Activated T-helper 2 cell treated with anti-CD3 and anti-CD28 coated beads, Interferon-gamma antibody, Interleukin-2, Interleukin-4, amounts not matched to agents 10 μg/mL and 5 μg/mL and 100 μg/mL, durations not matched to agents 14 hours and 24 hours and 36 hours (primary cell): ENCODE measurements around the gene TM4SF20. TPM values are rescaled to one million over a fixed set of nuclear protein-coding genes. Genes with fewer than 3 reads are reported as not detected.
A peak's percentile ranks its signal among the peaks of the same experiment; 100 is the strongest.

ENCODE experiments used
- DNase-seq: peaks from one replicate; pipeline ENCODE4 v3.0.0; 2021; ENCODE audit warnings: low spot score
- H3K27ac Mint-ChIP-seq: one replicate; pipeline ENCODE4 v1.8.0; 2021; ENCODE audit warnings: mixed read lengths
- H3K27me3 Mint-ChIP-seq: one replicate; pipeline ENCODE4 v1.8.0; 2021; ENCODE audit warnings: low read depth, mixed read lengths
- H3K36me3 Mint-ChIP-seq: one replicate; pipeline ENCODE4 v1.8.0; 2021; ENCODE audit warnings: low read depth, mixed read lengths
- H3K4me1 Mint-ChIP-seq: one replicate; pipeline ENCODE4 v1.8.0; 2021; ENCODE audit warnings: low read depth, mixed read lengths
- H3K4me3 Mint-ChIP-seq: one replicate; pipeline ENCODE4 v1.8.0; 2021; ENCODE audit warnings: low read depth, mild to moderate bottlenecking, moderate library complexity, mixed read lengths
- H3K9me3 Mint-ChIP-seq: one replicate; pipeline ENCODE4 v1.8.0; 2021; ENCODE audit warnings: mixed read lengths
- intact Hi-C: fragments of 100-400 bp; cut with micrococcal nuclease; formaldehyde crosslinking; loops from one replicate; pipeline ENCODE4 v1.15.1; 2023
- total RNA-seq: library from RNA; stranded (reverse); gene quantifications from 2 replicates; pipeline ENCODE4 v1.2.3, GENCODE V29; 2022

TM4SF20 gene
- total RNA-seq, 1 donor from 2014 or later, result not detected

GRCh38 chr2:227347117-227347516 is 32.0 kb downstream of the TM4SF20 start:
- no peaks in the 10 kb centered on the region for H3K9me3 Mint-ChIP-seq
- peaks cover 5% of the 10 kb centered on the region for H3K4me1 Mint-ChIP-seq
- no peak overlapping the region for H3K27ac Mint-ChIP-seq
- H3K27me3 Mint-ChIP-seq, result no peaks in the 10 kb centered on the region
- H3K4me3 Mint-ChIP-seq, result no peak overlapping the region
- DNase-seq, result no peak
- intact Hi-C loops, result no loop called here
- H3K36me3 Mint-ChIP-seq, result peaks cover 36% of the 10 kb centered on the region

DNA sequence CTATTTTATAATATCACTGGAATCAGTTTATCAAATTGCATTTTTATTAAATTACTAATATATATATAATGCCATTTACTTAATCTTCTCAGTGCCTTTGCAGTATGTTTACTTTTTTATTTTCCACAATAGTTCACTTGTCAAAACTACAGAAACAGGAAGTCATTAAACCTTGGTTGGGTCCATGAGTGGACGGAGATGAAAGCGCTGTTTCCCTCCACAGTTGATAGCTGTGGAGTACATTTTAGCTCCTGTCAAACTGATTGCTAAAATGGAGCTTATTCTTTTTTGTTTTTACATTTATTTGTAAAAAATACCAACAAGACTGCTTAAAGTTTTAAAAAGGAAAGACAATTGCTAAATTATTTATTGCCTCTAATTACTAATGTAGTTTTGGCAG is 34.9 kb downstream of the TM4SF20 start:
- H3K4me1 Mint-ChIP-seq, result no peaks in the 10 kb centered on the region
- H3K36me3 Mint-ChIP-seq, result peaks cover 36% of the 10 kb centered on the region
- H3K4me3 Mint-ChIP-seq, result no peak overlapping the region
- intact Hi-C loops, result no loop called here
- no peak overlapping the region for H3K27ac Mint-ChIP-seq
- no peak for DNase-seq
- H3K9me3 Mint-ChIP-seq, result no peaks in the 10 kb centered on the region
- no peaks in the 10 kb centered on the region for H3K27me3 Mint-ChIP-seq

DNA sequence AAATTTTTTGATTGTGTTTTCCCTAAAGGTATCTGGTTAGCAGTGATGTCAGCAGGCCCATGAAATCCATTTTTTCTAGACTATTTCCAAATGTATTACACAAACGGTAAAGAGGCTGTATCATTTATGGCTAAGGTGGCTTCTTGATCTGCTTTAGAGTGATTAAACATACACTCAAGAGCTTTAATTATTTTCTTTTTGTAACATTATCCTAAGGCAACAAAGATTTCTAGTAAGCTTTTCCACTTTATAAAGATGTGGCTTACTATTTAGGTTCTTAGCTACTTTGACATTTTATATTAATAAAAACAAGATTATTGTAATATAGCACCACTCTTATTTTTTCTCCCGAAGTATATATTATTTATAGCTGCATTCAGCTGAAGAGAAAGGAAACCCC is 37.6 kb downstream of the TM4SF20 start:
- no peak overlapping the region for H3K27ac Mint-ChIP-seq
- H3K36me3 Mint-ChIP-seq, result peaks cover 34% of the 10 kb centered on the region
- H3K27me3 Mint-ChIP-seq, result no peaks in the 10 kb centered on the region
- H3K4me1 Mint-ChIP-seq, result no peaks in the 10 kb centered on the region
- H3K4me3 Mint-ChIP-seq, result no peak overlapping the region
- intact Hi-C loops, result no loop called here
- no peak for DNase-seq
- H3K9me3 Mint-ChIP-seq, result no peaks in the 10 kb centered on the region

DNA sequence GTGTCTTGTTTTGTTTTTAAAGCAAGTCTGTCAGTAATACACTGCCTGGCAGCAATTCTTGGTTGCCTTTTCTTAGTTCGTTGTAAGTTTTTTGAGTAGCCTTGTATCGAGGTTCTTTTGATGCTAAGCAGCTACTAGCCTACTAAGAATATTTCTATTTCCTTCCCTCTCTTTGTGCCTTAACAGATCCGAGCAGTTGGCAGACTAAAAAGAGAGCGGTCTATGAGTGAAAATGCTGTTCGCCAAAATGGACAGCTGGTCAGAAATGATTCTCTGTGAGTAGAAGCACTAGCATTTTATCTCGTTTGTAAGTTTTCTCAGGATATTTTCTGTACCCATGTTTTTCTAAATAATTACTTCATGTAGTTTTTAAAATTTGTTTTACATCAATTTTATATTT is 39.0 kb downstream of the TM4SF20 start:
- Mint-ChIP-seq H3K36me3 (peaks cover 41% of the 10 kb centered on the region), H3K27ac (no peak overlapping the region), H3K9me3 (no peaks in the 10 kb centered on the region), H3K27me3 (no peaks in the 10 kb centered on the region), H3K4me1 (peaks cover 14% of the 10 kb centered on the region), H3K4me3 (no peak overlapping the region)
- DNase-seq, result no peak
- intact Hi-C loops, result no loop called here

DNA sequence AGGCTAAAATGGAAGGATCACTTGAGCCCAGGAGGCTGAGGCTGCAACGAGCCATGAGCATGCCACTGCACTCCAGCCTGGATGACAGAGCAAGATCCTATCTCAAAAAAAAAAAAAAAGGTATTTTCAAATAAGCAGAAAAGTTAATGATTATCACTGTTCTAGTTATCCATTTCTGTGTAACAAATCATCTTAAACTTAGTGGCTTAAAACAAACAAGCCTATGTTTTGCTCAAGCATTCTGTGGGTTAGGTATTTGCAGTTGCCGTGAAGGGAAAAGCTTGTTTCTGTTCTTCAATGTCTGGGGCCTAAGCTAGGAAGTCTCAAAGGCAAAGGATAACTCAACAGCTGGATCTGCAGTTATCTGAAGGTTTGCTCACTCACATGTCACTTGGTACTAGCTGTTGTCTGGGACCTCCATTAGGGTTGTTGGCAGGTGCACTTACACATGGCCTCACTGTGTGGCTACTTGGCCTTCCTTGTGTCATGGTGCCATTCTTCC is 40.0 kb downstream of the TM4SF20 start:
- no peak for DNase-seq
- no peaks in the 10 kb centered on the region for H3K27me3 Mint-ChIP-seq
- intact Hi-C loops, result no loop called here
- H3K4me1 Mint-ChIP-seq, result peaks cover 22% of the 10 kb centered on the region
- peaks cover 47% of the 10 kb centered on the region for H3K36me3 Mint-ChIP-seq
- H3K9me3 Mint-ChIP-seq, result no peaks in the 10 kb centered on the region
- H3K4me3 Mint-ChIP-seq, result no peak overlapping the region
- H3K27ac Mint-ChIP-seq, result no peak overlapping the region

- intact Hi-C loops, result no loop called here
- Mint-ChIP-seq H3K4me3 (no peak overlapping the region), H3K9me3 (no peaks in the 10 kb centered on the region), H3K27me3 (no peaks in the 10 kb centered on the region), H3K4me1 (peaks cover 24% of the 10 kb centered on the region), H3K27ac (no peak overlapping the region), H3K36me3 (peaks cover 58% of the 10 kb centered on the region)
- no peak for DNase-seq
Measured at GRCh38 chr2:227337442-227337841, 41.7 kb downstream of the TM4SF20 start.

DNA sequence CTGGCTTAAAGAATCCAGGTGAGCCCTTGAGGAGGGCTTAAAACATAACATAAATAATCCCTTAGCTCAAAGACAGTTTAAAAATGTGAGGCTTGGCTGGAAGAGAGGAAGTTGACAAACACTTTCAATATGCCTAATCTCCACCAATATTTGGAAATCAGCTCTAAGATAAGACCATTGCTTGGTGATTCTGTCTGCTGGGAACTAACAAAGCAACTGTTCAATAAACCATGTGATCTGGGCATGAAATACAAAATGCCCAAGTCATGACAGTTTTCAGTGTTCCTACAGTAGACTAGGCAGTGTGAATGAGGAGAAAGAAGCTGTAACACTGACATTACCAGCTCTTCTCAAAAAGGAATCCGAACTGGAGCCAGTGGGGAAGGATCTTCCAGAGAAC is 43.4 kb downstream of the TM4SF20 start:
- no peak for DNase-seq
- Mint-ChIP-seq H3K27me3 (no peaks in the 10 kb centered on the region), H3K9me3 (no peaks in the 10 kb centered on the region), H3K4me1 (peaks cover 27% of the 10 kb centered on the region), H3K4me3 (no peak overlapping the region), H3K27ac (peak overlapping the region; percentile 72), H3K36me3 (peaks cover 70% of the 10 kb centered on the region)
- intact Hi-C loops, result loop anchor here (1.0 kb wide), 1 partner anchor 10 kb away; the partner anchor contains the start of gene MFF

GRCh38 chr2:227326783-227327182 is 52.3 kb downstream of the TM4SF20 start:
- peaks cover 31% of the 10 kb centered on the region for H3K4me1 Mint-ChIP-seq
- intact Hi-C loops, result no loop called here
- H3K27ac Mint-ChIP-seq, result no peak overlapping the region
- peaks cover 19% of the 10 kb centered on the region for H3K36me3 Mint-ChIP-seq
- H3K9me3 Mint-ChIP-seq, result peaks cover 6% of the 10 kb centered on the region
- DNase-seq, result no peak
- H3K4me3 Mint-ChIP-seq, result peak overlapping the region; percentile 90
- H3K27me3 Mint-ChIP-seq, result peaks cover 5% of the 10 kb centered on the region

- no peak for DNase-seq
- Mint-ChIP-seq H3K4me1 (peaks cover 31% of the 10 kb centered on the region), H3K36me3 (peaks cover 11% of the 10 kb centered on the region), H3K4me3 (peak overlapping the region; percentile 90), H3K27ac (peak overlapping the region; percentile 90), H3K9me3 (peaks cover 7% of the 10 kb centered on the region), H3K27me3 (peaks cover 5% of the 10 kb centered on the region)
- intact Hi-C loops, result loop anchor here (1.0 to 2.0 kb wide), 5 partner anchors 9 to 457 kb away; no protein-coding TSS in a partner anchor
Measured at GRCh38 chr2:227325839-227326195, 53.3 kb downstream of the TM4SF20 start.

GRCh38 chr2:227324995-227325838 is 53.9 kb downstream of the TM4SF20 start, which contains the start of gene MFF:
Gene MFF (plus strand): TSS chr2:227325251. CDS start chr2:227330666, 5,415 bp downstream.
- peaks cover 5% of the 10 kb centered on the region for H3K27me3 Mint-ChIP-seq
- H3K36me3 Mint-ChIP-seq, result peaks cover 7% of the 10 kb centered on the region
- DNase-seq, result peak; percentile 89
- peaks cover 7% of the 10 kb centered on the region for H3K9me3 Mint-ChIP-seq
- intact Hi-C loops, result loop anchor here (1.0 to 2.0 kb wide), 5 partner anchors 10 to 458 kb away; no protein-coding TSS in a partner anchor
- H3K4me1 Mint-ChIP-seq, result peaks cover 31% of the 10 kb centered on the region
- peak within 1 kb of the TSS; percentile 90 for H3K4me3 Mint-ChIP-seq
- peak within 1 kb of the TSS; percentile 90 for H3K27ac Mint-ChIP-seq

DNA sequence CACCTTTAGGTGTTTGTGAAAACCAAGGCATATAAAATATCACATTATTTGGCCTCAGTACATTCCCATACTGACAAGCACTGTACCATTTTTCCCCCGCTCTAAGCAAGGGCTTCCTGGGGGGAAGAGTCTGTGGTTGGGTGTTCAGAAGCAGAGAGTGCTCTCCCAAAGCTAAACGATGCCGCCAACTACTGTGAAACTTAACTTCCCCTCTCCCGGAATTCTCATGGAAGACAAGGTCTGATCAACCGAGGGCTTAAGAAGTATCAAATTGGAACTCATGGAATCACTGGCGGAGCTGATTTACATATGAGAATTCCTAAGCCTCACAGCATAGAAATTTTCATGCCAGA is 54.5 kb downstream of the TM4SF20 start:
- H3K27ac Mint-ChIP-seq, result peak overlapping the region; percentile 77

DNA sequence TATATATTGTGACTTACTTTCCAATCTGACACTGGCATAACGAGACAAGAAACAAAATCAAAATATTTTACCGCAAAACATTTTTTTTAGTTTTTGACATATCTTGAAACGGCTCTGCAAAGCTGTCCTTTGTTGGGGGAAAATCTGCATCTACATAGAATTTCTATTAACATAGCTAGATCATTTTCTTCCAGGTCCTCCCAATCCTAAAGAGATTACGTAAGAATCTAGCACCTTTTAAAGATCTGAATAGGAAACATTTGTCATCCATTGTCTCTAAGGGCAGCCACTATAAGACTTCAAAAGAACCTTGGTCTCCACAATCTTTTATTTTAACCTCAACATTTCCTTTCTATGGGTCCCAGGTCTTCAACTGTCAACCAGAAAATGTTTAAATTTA is 55.3 kb downstream of the TM4SF20 start:
- Mint-ChIP-seq H3K4me3 (no peak overlapping the region), H3K27me3 (peaks cover 5% of the 10 kb centered on the region), H3K9me3 (peaks cover 7% of the 10 kb centered on the region), H3K4me1 (peaks cover 31% of the 10 kb centered on the region), H3K27ac (no peak overlapping the region), H3K36me3 (peaks cover 7% of the 10 kb centered on the region)
- no peak for DNase-seq
- intact Hi-C loops, result loop anchor here (2.0 kb wide), 3 partner anchors 51 to 137 kb away; no protein-coding TSS in a partner anchor

More for the DNA sequence above, 54.5 kb downstream of the TM4SF20 start:
- DNase-seq, result no peak
- Mint-ChIP-seq H3K27me3 (peaks cover 5% of the 10 kb centered on the region), H3K4me1 (peaks cover 31% of the 10 kb centered on the region), H3K9me3 (peaks cover 7% of the 10 kb centered on the region), H3K36me3 (peaks cover 7% of the 10 kb centered on the region), H3K4me3 (peak overlapping the region; percentile 90)
- intact Hi-C loops, result loop anchor here (2.0 kb wide), 3 partner anchors 50 to 136 kb away; no protein-coding TSS in a partner anchor

DNA sequence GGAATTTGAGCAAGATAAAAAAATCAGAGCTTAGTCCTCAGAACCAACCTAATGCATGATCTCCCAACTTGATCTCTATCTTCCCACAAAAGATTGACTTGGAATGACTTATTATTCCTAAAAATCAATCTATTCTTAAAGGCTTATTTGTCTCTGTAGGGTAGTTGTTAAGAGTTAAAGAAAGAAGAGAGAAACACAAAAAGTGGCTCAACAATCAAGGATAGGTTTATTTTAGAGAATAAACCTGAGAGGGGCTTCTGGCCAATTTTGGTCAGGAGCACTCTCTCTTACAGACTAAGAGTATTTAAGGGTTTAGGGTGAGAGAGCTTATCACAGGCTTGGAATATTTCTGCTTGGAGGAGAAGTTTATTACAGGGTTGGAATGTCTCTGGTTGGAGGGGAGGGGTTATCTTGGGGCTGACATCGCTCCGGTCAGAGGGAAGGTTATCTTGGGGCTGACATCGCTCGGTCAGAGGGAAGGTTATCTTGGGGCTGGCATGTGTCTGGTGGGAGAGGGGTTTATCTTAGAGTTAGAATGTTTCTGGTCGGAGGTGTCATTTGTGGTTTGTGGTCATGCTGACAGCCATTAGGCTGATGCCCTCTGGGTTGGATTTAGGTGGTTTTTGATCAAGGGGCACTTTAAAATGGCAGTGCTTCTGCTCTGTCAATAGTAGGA is 56.4 kb downstream of the TM4SF20 start:
- Mint-ChIP-seq H3K4me1 (peaks cover 23% of the 10 kb centered on the region), H3K9me3 (peaks cover 7% of the 10 kb centered on the region), H3K36me3 (no peaks in the 10 kb centered on the region), H3K27me3 (peaks cover 6% of the 10 kb centered on the region), H3K4me3 (no peak overlapping the region), H3K27ac (no peak overlapping the region)
- intact Hi-C loops, result no loop called here
- DNase-seq, result no peak
